Bronchial epithelial cell (primary cell): ENCODE data around the gene CMTM1. TPM values are rescaled to one million over a fixed set of nuclear protein-coding genes. Genes with fewer than 3 reads are reported as not detected.

Experiments used
- DNase-seq: peaks from one replicate; pipeline ENCODE4 v3.0.0-alpha.2; 2010; ENCODE audit warnings: low read depth
- FAIRE-seq: peaks from 2 replicates; lab custom pipeline; 2011; peaks lifted over from hg19 to GRCh38; lab: Jason Lieb, UNC
- H3K27me3 ChIP-seq: 2 replicates; pipeline ENCODE4 v1.5.1; 2011; ENCODE audit warnings: low read length; ENCODE audit not compliant: control insufficient read depth, insufficient read depth
- H3K36me3 ChIP-seq: 2 replicates; pipeline ENCODE4 v1.5.1; 2011; ENCODE audit warnings: low read length; ENCODE audit not compliant: control insufficient read depth, insufficient read depth
- H3K4me3 ChIP-seq: 2 replicates; pipeline ENCODE4 v1.5.1; 2011; ENCODE audit warnings: mild to moderate bottlenecking, low read depth, low read length, control low read depth
- CTCF ChIP-seq: IDR thresholded peaks from 2 replicates; pipeline ENCODE4 v1.5.1; 2011; ENCODE audit warnings: mild to moderate bottlenecking, moderate library complexity, low read length, control low read depth, inconsistent platforms; ENCODE audit not compliant: insufficient read depth, severe bottlenecking
- total RNA-seq: library from RNA; depleted of rRNA; stranded (reverse); fragments of >200 nt; gene quantifications from 2 replicates; pipeline ENCODE4 v1.2.1, GENCODE V29; 2014

The CMTM1 gene
- total RNA-seq, 1 donor from 2014 or later = 0.26 TPM

- H3K36me3 ChIP-seq = peaks cover 15% of the 10 kb centered on the region
- FAIRE-seq (no peak), DNase-seq (no peak)
- no peak overlapping the region for H3K4me3 ChIP-seq
- TF ChIP-seq CTCF = no peak
- H3K27me3 ChIP-seq = no peaks in the 10 kb centered on the region
These were observed 49.9 kb downstream of the CMTM1 start for GRCh38 chr16:66616169-66616568.

GRCh38 chr16:66616592-66616991 lies 50.4 kb downstream of the CMTM1 start:
- FAIRE-seq (no peak), DNase-seq (no peak)
- Histone ChIP-seq H3K36me3 (peaks cover 13% of the 10 kb centered on the region), H3K27me3 (no peaks in the 10 kb centered on the region), H3K4me3 (no peak overlapping the region)
- TF ChIP-seq CTCF = no peak

- TF ChIP-seq CTCF = no peak
- FAIRE-seq = no peak
These were observed 50.8 kb downstream of the CMTM1 start for GRCh38 chr16:66617010-66617434.

DNA sequence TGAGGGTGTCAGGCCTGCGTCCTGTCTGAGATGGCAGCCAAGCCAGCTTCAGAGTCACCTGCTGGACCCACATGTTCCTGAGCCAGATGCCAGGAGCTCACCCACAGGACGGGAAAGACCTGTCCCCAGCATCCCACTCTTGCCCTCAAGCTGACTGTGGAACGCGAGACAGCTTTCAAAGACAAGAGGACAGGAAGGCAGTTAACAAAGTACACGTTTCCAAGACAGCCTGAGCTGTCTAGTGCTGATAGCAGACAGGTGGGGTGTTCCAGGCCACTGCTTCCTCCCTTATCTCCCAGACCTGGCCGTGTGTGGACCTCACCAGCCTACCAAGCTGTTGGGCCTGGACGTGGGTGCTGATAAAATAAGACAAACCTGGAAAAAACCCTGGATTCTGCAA lies 51.5 kb downstream of the CMTM1 start:
- H3K4me3 ChIP-seq = no peak overlapping the region
- DNase-seq (no peak), FAIRE-seq (no peak)
- peaks cover 11% of the 10 kb centered on the region for H3K36me3 ChIP-seq
- no peak for TF ChIP-seq CTCF
- H3K27me3 ChIP-seq = no peaks in the 10 kb centered on the region

More at GRCh38 chr16:66617010-66617434, 50.8 kb downstream of the CMTM1 start:
- H3K4me3 ChIP-seq = no peak overlapping the region
- H3K36me3 ChIP-seq = peaks cover 13% of the 10 kb centered on the region
- no peak for DNase-seq
- H3K27me3 ChIP-seq = no peaks in the 10 kb centered on the region

GRCh38 chr16:66618588-66619375 lies 52.5 kb downstream of the CMTM1 start:
- no peak for TF ChIP-seq CTCF
- FAIRE-seq (peak; percentile 88), DNase-seq (peak; percentile 97)
- Histone ChIP-seq H3K4me3 (no peak overlapping the region), H3K36me3 (peaks cover 10% of the 10 kb centered on the region), H3K27me3 (no peaks in the 10 kb centered on the region)
